Peyer's patch (tissue), 4 donors: ENCODE data around the gene NLGN1. TPM values are rescaled to one million over a fixed set of nuclear protein-coding genes. Genes with fewer than 3 reads are reported as not detected.

Source experiments
- DNase-seq, 3 donors: peaks; one replicate each; pipeline ENCODE4 v3.0.0-alpha.2; 2017 to 2019
- H3K27ac ChIP-seq, 4 donors: fragments of 200-600 bp; sonication (generic); one replicate each; pipeline ENCODE4 v1.5.1; 2016 to 2019
- H3K27me3 ChIP-seq, 2 donors: fragments of 200-600 bp; sonication (generic); one replicate each; pipeline ENCODE4 v1.5.1; 2019
- H3K36me3 ChIP-seq, 3 donors: fragments of 200-600 bp; sonication (generic); one replicate each; pipeline ENCODE4 v1.5.1; 2016 to 2019
- H3K4me1 ChIP-seq, 4 donors: fragments of 200-600 bp; sonication (generic); one replicate each; pipeline ENCODE4 v1.5.1; 2016 to 2019
- H3K4me3 ChIP-seq, 4 donors: fragments of 200-600 bp; sonication (generic); 1 replicate in 3 of 4; 2 replicates in 1 of 4; pipeline ENCODE4 v1.5.1; 2016 to 2019; ENCODE audit warnings: mild to moderate bottlenecking in 1 of 4
- H3K9me3 ChIP-seq, 4 donors: fragments of 200-600 bp; sonication (generic); one replicate each; pipeline ENCODE4 v1.5.1; 2016 to 2019; ENCODE audit warnings: mild to moderate bottlenecking in 1 of 4
- POLR2A ChIP-seq, 2 donors: fragments of 450-650 bp; IDR thresholded peaks; one replicate each; pipeline ENCODE4 v1.5.1; 2017; ENCODE audit warnings: antibody characterized with exemption in 2 of 2, mild to moderate bottlenecking in 2 of 2, moderate library complexity in 2 of 2
- total RNA-seq, 4 donors: library from RNA; depleted of rRNA; stranded (reverse); fragments of >200 nt; gene quantifications; one replicate each; pipeline ENCODE4 v1.1.0, GENCODE V29; 2016
- TF ChIP-seq, protein P1 (sequence below), 6 experiments: fragments of 450-650 bp in 4 of 6; fragments of 200-600 bp in 2 of 6; sonication (generic) in 1 of 6; IDR thresholded peaks; one replicate each; pipeline ENCODE4 v1.5.1; 2017 to 2019; ENCODE audit warnings: antibody characterized with exemption in 6 of 6, mild to moderate bottlenecking in 3 of 6, moderate library complexity in 1 of 6

The NLGN1 gene
- total RNA-seq, 4 donors from 2014 or later, result 0.18 to 3.3 (median 1.3) TPM

DNA sequence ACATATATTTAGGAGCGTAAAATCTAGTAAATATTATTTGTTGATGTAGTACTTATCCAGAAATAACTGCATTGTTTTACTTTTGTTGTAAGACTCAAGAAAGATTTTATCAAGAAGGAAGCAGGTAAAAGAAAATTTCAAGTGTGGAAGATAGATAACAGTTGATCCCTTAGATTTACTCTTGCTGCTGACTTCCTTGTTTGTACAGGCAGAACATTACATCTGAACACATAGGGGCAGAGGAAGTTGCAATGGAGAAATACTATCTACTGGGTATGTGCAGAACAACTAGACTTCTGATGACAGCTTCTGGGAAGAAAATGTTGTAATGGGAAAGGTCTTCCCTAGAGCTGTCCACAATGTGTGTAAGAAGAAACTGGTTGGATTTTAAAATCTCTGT, 350.6 kb downstream of the NLGN1 start:
- Histone ChIP-seq H3K27ac (no peak overlapping the region), H3K27me3 (no peaks in the 10 kb centered on the region), H3K4me1 (no peaks in the 10 kb centered on the region), H3K9me3 (no peaks in the 10 kb centered on the region), H3K4me3 (no peak overlapping the region), H3K36me3 (no peaks in the 10 kb centered on the region)
- DNase-seq, result no peak
- TF ChIP-seq, protein P1, sequence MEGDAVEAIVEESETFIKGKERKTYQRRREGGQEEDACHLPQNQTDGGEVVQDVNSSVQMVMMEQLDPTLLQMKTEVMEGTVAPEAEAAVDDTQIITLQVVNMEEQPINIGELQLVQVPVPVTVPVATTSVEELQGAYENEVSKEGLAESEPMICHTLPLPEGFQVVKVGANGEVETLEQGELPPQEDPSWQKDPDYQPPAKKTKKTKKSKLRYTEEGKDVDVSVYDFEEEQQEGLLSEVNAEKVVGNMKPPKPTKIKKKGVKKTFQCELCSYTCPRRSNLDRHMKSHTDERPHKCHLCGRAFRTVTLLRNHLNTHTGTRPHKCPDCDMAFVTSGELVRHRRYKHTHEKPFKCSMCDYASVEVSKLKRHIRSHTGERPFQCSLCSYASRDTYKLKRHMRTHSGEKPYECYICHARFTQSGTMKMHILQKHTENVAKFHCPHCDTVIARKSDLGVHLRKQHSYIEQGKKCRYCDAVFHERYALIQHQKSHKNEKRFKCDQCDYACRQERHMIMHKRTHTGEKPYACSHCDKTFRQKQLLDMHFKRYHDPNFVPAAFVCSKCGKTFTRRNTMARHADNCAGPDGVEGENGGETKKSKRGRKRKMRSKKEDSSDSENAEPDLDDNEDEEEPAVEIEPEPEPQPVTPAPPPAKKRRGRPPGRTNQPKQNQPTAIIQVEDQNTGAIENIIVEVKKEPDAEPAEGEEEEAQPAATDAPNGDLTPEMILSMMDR (IDR thresholded peaks at IDR 0.05), result no peak
- no peak for TF ChIP-seq POLR2A (IDR thresholded peaks at IDR 0.05)

DNA sequence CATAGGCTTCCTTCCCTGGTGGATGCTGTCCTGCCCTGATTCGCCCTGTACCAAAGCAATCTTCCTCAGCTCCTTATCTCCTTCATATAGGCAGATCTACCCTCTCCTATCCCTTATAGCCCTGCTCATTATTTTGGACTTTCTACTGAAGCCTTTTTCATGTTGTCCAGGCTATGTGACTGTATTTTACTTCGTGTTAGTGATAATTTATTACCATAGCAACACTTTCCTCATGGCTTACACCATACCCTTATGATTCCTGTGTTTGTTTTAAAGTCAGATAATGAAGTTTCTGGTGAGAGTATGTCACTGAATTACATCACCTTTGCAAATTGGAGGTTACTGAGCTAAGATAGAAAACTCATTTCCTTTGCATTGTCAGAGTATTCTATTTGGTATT, 352.6 kb downstream of the NLGN1 start:
- no peak overlapping the region for H3K27ac ChIP-seq
- no peaks in the 10 kb centered on the region for H3K36me3 ChIP-seq
- no peak for TF ChIP-seq POLR2A (IDR thresholded peaks at IDR 0.05)
- TF ChIP-seq, protein P1 (IDR thresholded peaks at IDR 0.05), result no peak
- no peaks in the 10 kb centered on the region for H3K9me3 ChIP-seq
- no peak for DNase-seq
- no peaks in the 10 kb centered on the region for H3K4me1 ChIP-seq
- H3K27me3 ChIP-seq, result no peaks in the 10 kb centered on the region
- H3K4me3 ChIP-seq, result no peak overlapping the region

DNA sequence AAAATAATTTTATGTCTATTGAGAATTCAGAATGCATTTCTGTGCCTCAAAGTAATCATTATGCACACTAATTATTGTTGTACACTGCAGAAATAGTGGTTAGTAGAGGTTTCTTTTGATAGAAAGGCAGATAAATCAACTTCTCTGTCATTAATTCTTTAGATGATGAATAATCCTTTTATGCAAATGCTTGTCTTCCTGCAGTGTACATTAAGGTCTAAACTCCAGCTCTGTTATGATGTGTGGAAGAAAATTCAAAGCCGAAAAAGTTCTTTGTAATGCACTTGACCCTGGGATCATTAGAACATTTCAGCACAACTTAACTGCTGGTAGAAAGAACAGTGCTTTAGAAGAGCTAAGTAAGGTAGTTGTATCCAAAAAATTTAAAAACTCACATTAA, 353.0 kb downstream of the NLGN1 start:
- no peak for DNase-seq
- H3K9me3 ChIP-seq, result no peaks in the 10 kb centered on the region
- no peaks in the 10 kb centered on the region for H3K27me3 ChIP-seq
- TF ChIP-seq, protein P1 (IDR thresholded peaks at IDR 0.05), result no peak
- no peak for TF ChIP-seq POLR2A (IDR thresholded peaks at IDR 0.05)
- no peak overlapping the region for H3K27ac ChIP-seq
- H3K4me3 ChIP-seq, result no peak overlapping the region
- H3K36me3 ChIP-seq, result no peaks in the 10 kb centered on the region
- no peaks in the 10 kb centered on the region for H3K4me1 ChIP-seq

DNA sequence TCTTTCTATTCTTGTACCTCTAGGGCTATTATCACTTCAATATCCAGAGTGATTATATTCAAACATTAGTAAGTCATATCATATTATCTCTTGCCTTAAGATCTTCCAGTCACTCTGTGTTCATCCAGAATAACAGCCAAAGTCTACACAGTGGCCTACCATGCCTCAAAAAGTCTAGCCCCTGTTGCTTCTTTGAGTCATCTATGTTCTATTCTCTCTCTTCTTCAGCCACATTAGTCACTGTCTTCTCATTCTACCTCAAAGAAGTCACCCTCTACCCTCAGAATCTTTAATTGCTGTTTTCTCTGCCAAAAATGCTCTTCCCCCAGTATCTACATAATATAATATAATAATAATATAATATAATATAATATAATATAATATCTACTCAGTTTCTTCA, 356.0 kb downstream of the NLGN1 start:
- no peak for TF ChIP-seq POLR2A (IDR thresholded peaks at IDR 0.05)
- TF ChIP-seq, protein P1 (IDR thresholded peaks at IDR 0.05), result no peak
- H3K4me3 ChIP-seq, result no peak overlapping the region
- no peak overlapping the region for H3K27ac ChIP-seq
- no peaks in the 10 kb centered on the region for H3K27me3 ChIP-seq
- no peaks in the 10 kb centered on the region for H3K36me3 ChIP-seq
- DNase-seq, result no peak
- no peaks in the 10 kb centered on the region for H3K9me3 ChIP-seq
- H3K4me1 ChIP-seq, result no peaks in the 10 kb centered on the region

DNA sequence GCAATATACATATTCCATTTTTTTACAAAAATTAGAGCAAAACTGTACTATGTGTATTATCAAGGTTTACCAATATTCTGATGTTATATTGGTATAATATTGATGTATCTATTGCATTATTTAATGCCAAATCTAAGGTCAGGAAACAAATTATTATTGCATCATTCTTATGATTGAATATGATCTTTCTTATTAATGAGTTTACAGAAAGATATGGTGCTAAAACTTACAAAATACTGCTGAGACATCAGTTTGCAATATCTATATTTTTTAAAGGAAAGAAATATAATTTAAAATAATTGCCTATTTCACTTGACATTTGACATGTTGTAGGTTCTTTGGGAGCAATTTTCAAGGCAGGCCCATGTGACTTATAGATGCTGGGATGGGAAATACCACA, 357.6 kb downstream of the NLGN1 start:
- Histone ChIP-seq H3K27me3 (no peaks in the 10 kb centered on the region), H3K27ac (no peak overlapping the region), H3K4me1 (no peaks in the 10 kb centered on the region), H3K9me3 (no peaks in the 10 kb centered on the region), H3K4me3 (no peak overlapping the region), H3K36me3 (no peaks in the 10 kb centered on the region)
- no peak for TF ChIP-seq POLR2A (IDR thresholded peaks at IDR 0.05)
- TF ChIP-seq, protein P1 (IDR thresholded peaks at IDR 0.05), result no peak
- DNase-seq, result no peak

DNA sequence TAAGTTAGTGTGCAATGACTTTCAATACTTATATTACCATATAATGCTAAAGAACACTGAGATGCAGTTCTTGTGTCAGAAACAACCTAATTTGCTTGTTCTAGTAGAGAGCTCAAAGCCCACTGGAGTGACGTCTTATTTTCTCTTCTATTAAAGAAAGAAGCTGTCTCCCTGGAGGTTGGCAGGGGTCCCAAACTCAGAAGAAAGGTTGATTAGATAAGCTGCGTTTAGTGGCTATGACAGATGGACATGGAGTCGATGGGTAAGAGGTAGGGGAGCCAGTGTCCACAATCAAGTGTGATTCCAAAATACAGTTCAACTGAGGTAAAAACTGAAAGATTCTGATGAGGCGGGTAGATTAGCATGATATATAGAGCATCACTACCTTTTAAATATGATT, 363.6 kb downstream of the NLGN1 start:
- Histone ChIP-seq H3K4me1 (no peaks in the 10 kb centered on the region), H3K4me3 (no peak overlapping the region), H3K9me3 (no peaks in the 10 kb centered on the region), H3K36me3 (no peaks in the 10 kb centered on the region), H3K27ac (no peak overlapping the region), H3K27me3 (no peaks in the 10 kb centered on the region)
- TF ChIP-seq, protein P1 (IDR thresholded peaks at IDR 0.05), result no peak
- TF ChIP-seq POLR2A (IDR thresholded peaks at IDR 0.05), result no peak
- DNase-seq, result no peak
